H1 (cell line): Measurements from ENCODE around the gene SMARCA5. TPM values are rescaled to one million over a fixed set of nuclear protein-coding genes. Genes with fewer than 3 reads are reported as not detected.

Source experiments
- CTCF ChIA-PET: fragments of 300-600 bp; sonication (Branson Sonifier 250); formaldehyde crosslinking; loops from one replicate; lab custom pipeline; 2021; ENCODE audit not compliant: partially characterized antibody; lab: Charles Lee
- POLR2A ChIA-PET: fragments of 300-600 bp; sonication (Branson Sonifier 250); formaldehyde crosslinking; loops from one replicate; lab custom pipeline; 2021; ENCODE audit warnings: inconsistent platforms; ENCODE audit not compliant: partially characterized antibody; lab: Charles Lee
- DNase-seq, 2 experiments: peaks; one replicate each; pipeline versions ENCODE4 v3.0.0 to v3.0.0-alpha.2; 2010 to 2022; ENCODE audit warnings: low spot score in 2 of 2, low read depth in 1 of 2, mixed read lengths in 1 of 2
- FAIRE-seq: peaks from 2 replicates; lab custom pipeline; 2011; peaks lifted over from hg19 to GRCh38; lab: Jason Lieb, UNC
- H2AFZ ChIP-seq: 2 replicates; pipeline ENCODE4 v1.8.1; 2012; ENCODE audit warnings: low read length, inconsistent platforms
- H2AK5ac ChIP-seq: 2 replicates; pipeline ENCODE4 v1.6.1; 2013; ENCODE audit warnings: low read depth, low read length
- H2BK120ac ChIP-seq: replicated peaks from 2 replicates; pipeline ENCODE3; 2013; ENCODE audit warnings: low read depth, low read length, inconsistent platforms
- H2BK12ac ChIP-seq: 2 replicates; pipeline ENCODE4 v1.6.1; 2013; ENCODE audit warnings: low read depth, low read length
- H2BK15ac ChIP-seq: 2 replicates; pipeline ENCODE4 v1.6.1; 2013; ENCODE audit warnings: low read length
- H2BK20ac ChIP-seq: 2 replicates; pipeline ENCODE4 v1.6.1; 2013; ENCODE audit warnings: low read length
- H2BK5ac ChIP-seq: 2 replicates; pipeline ENCODE4 v1.6.1; 2013; ENCODE audit warnings: low read depth, low read length
- H3K14ac ChIP-seq: 2 replicates; pipeline ENCODE4 v1.6.1; 2013; ENCODE audit warnings: inconsistent platforms; ENCODE audit not compliant: insufficient read length
- H3K18ac ChIP-seq: 2 replicates; pipeline ENCODE4 v1.6.1; 2013; ENCODE audit warnings: low read length; ENCODE audit errors: extremely low read depth
- H3K23ac ChIP-seq: 2 replicates; pipeline ENCODE4 v1.6.1; 2013; ENCODE audit warnings: inconsistent platforms; ENCODE audit not compliant: insufficient read length
- H3K23me2 ChIP-seq: 2 replicates; pipeline ENCODE4 v1.6.1; 2013; ENCODE audit warnings: low read depth, low read length
- H3K27ac ChIP-seq: 2 replicates; pipeline ENCODE4 v1.6.1; 2011; ENCODE audit warnings: low read depth, low read length, inconsistent platforms
- H3K27me3 ChIP-seq, 4 experiments: replicated peaks in 1 of 4; 1 replicate in 1 of 4; 2 replicates in 3 of 4; pipeline versions ENCODE4 v1.6.1 to v1.8.1; 2011 to 2013; ENCODE audit warnings: low read length in 3 of 4, mild to moderate bottlenecking in 3 of 4, inconsistent platforms in 2 of 4, mixed read lengths in 2 of 4, moderate library complexity in 1 of 4; ENCODE audit not compliant: control insufficient read depth in 3 of 4, insufficient read depth in 3 of 4; ENCODE audit errors: extremely low read depth in 1 of 4
- H3K36me3 ChIP-seq, 4 experiments: 2 replicates each; pipeline versions ENCODE4 v1.6.1 to v1.8.1; 2011 to 2013; ENCODE audit warnings: mild to moderate bottlenecking in 4 of 4, low read length in 3 of 4, moderate library complexity in 2 of 4, control low read depth in 1 of 4, inconsistent platforms in 1 of 4; ENCODE audit not compliant: insufficient read depth in 4 of 4, control insufficient read depth in 2 of 4
- H3K4ac ChIP-seq: replicated peaks from 2 replicates; pipeline ENCODE3; 2013; ENCODE audit warnings: low read length, low read depth, mixed read lengths, inconsistent platforms; ENCODE audit not compliant: insufficient read length
- H3K4me1 ChIP-seq, 4 experiments: replicated peaks in 1 of 4; 1 replicate in 1 of 4; 2 replicates in 3 of 4; pipeline versions ENCODE4 v1.6.1 to v1.8.1; 2011 to 2013; ENCODE audit warnings: low read length in 3 of 4, inconsistent platforms in 2 of 4, mixed read lengths in 1 of 4; ENCODE audit not compliant: insufficient read depth in 4 of 4, control insufficient read depth in 3 of 4
- H3K4me2 ChIP-seq, 2 experiments: 2 replicates each; pipeline versions ENCODE4 v1.6.1 to v1.8.1; 2011 to 2013; ENCODE audit warnings: low read depth in 2 of 2, low read length in 2 of 2, control low read depth in 1 of 2, inconsistent platforms in 1 of 2, mild to moderate bottlenecking in 1 of 2; ENCODE audit not compliant: insufficient read depth in 1 of 2
- H3K4me3 ChIP-seq, 4 experiments: fragments of 200-600, 300-600 bp in 1 of 4; sonication (generic), shearing (Covaris generic), sonication (Bioruptor Twin) in 1 of 4; 2 replicates each; pipeline versions ENCODE4 v1.5.1 to v1.8.1; 2011 to 2016; ENCODE audit warnings: low read length in 4 of 4, low read depth in 3 of 4, control low read depth in 2 of 4, inconsistent platforms in 2 of 4, mild to moderate bottlenecking in 2 of 4, mixed read lengths in 1 of 4, moderate library complexity in 1 of 4; ENCODE audit not compliant: insufficient read depth in 2 of 4; ENCODE audit errors: extremely low read depth in 1 of 4
- H3K56ac ChIP-seq: replicated peaks from 2 replicates; pipeline ENCODE3; 2013; ENCODE audit warnings: low read depth, mild to moderate bottlenecking, mixed read lengths, low read length, inconsistent platforms; ENCODE audit not compliant: insufficient read length
- H3K79me1 ChIP-seq: 2 replicates; pipeline ENCODE4 v1.6.1; 2013; ENCODE audit warnings: low read depth, low read length, control low read depth
- H3K79me2 ChIP-seq, 2 experiments: 2 replicates each; pipeline versions ENCODE4 v1.6.1 to v1.8.1; 2012 to 2013; ENCODE audit warnings: low read length in 2 of 2, mild to moderate bottlenecking in 2 of 2, inconsistent platforms in 1 of 2; ENCODE audit not compliant: insufficient read depth in 2 of 2, control insufficient read depth in 1 of 2
- H3K9ac ChIP-seq, 4 experiments: replicated peaks in 1 of 4; 1 replicate in 1 of 4; 2 replicates in 3 of 4; pipeline versions ENCODE4 v1.6.1 to v1.8.1; 2011 to 2013; ENCODE audit warnings: low read depth in 3 of 4, low read length in 3 of 4, control low read depth in 2 of 4, mild to moderate bottlenecking in 2 of 4, moderate library complexity in 2 of 4, inconsistent platforms in 1 of 4; ENCODE audit errors: extremely low read depth in 1 of 4
- H3K9me3 ChIP-seq, 2 experiments: 2 replicates each; pipeline versions ENCODE4 v1.6.1 to v1.8.1; 2012 to 2013; ENCODE audit warnings: mild to moderate bottlenecking in 2 of 2, moderate library complexity in 2 of 2, control low read depth in 1 of 2, inconsistent platforms in 1 of 2, low read depth in 1 of 2, low read length in 1 of 2, mixed read lengths in 1 of 2; ENCODE audit not compliant: insufficient read depth in 2 of 2
- H4K20me1 ChIP-seq, 2 experiments: replicated peaks in 1 of 2; 2 replicates each; pipeline versions ENCODE3 to v1.8.1; 2011 to 2013; ENCODE audit warnings: inconsistent platforms in 2 of 2, low read length in 2 of 2, mild to moderate bottlenecking in 1 of 2; ENCODE audit not compliant: insufficient read depth in 2 of 2, control insufficient read depth in 1 of 2
- H4K5ac ChIP-seq: 2 replicates; pipeline ENCODE4 v1.6.1; 2013; ENCODE audit warnings: low read length, low read depth, mixed read lengths, inconsistent platforms; ENCODE audit not compliant: insufficient read length
- H4K8ac ChIP-seq: 2 replicates; pipeline ENCODE4 v1.8.0; 2013; ENCODE audit warnings: mild to moderate bottlenecking, moderate library complexity, low read length, inconsistent platforms; ENCODE audit not compliant: insufficient read depth; ENCODE audit errors: extremely low read depth
- H4K91ac ChIP-seq: replicated peaks from 2 replicates; pipeline ENCODE3; 2013; ENCODE audit warnings: low read length, mixed read lengths, inconsistent platforms; ENCODE audit not compliant: insufficient read length
- EP300 ChIP-seq, 2 experiments: IDR thresholded peaks; 1 replicate in 1 of 2; 2 replicates in 1 of 2; pipeline ENCODE4 v1.6.1; 2011 to 2012; ENCODE audit warnings: low read depth in 2 of 2, low read length in 2 of 2, mild to moderate bottlenecking in 2 of 2, borderline replicate concordance in 1 of 2, inconsistent platforms in 1 of 2, moderate library complexity in 1 of 2
- RAD21 ChIP-seq, 2 experiments: IDR thresholded peaks in 1 of 2; conservative IDR thresholded peaks in 1 of 2; 2 replicates each; pipeline ENCODE4 v1.6.1; 2011; ENCODE audit warnings: low read depth in 2 of 2, low read length in 2 of 2, improper control_type of control experiment in 1 of 2, inconsistent platforms in 1 of 2, mild to moderate bottlenecking in 1 of 2, moderate library complexity in 1 of 2
- WGBS, 2 experiments: shearing (Covaris generic) in 1 of 2; methylation state at CpG; one replicate each; pipeline versions ENCODE4 v1.1.6 to v1.1.7; 2013 to 2015; ENCODE audit warnings: low lambda C conversion rate in 2 of 2, mixed read lengths in 2 of 2, inconsistent platforms in 1 of 2, low coverage in 1 of 2, missing lambda C conversion rate in 1 of 2; ENCODE audit not compliant: insufficient replicate concordance in 2 of 2, insufficient coverage in 1 of 2, insufficient read length in 1 of 2; ENCODE audit errors: extremely low coverage in 1 of 2, missing lambda C conversion rate in 1 of 2; 5-methylcytosine and 5-hydroxymethylcytosine counted together
- polyA plus RNA-seq, 7 experiments: library from polyadenylated mRNA; depleted of rRNA in 3 of 7; stranded (reverse) in 5 of 7; unstranded in 2 of 7; fragments of >200 nt in 5 of 7; fragments of 200-250 nt in 2 of 7; gene quantifications; 1 replicate in 5 of 7; 2 replicates in 1 of 7; 4 replicates in 1 of 7; pipeline versions ENCODE4 v1.2.1 to v1.2.3, GENCODE V29; 2011 to 2013; ENCODE audit warnings: missing spikeins in 2 of 7, mixed read lengths in 2 of 7
- total RNA-seq: library from RNA; stranded (reverse); fragmentation: NEBNext Ultra II Directional; extraction: Animal tissue kit (Norgen Biotek cat#: 25700); gene quantifications from 2 replicates; pipeline ENCODE4 v1.2.1, GENCODE V29; 2021

Gene SMARCA5
- total and polyA plus RNA-seq, 2 of the 8 experiments (the other 6 are each of a cell fraction or from before 2014, with no cell fraction given) = 13.9 to 112 TPM

GRCh38 chr4:143581331-143581946, 67.9 kb downstream of the SMARCA5 start:
- Histone ChIP-seq H3K9me3 (no peaks in the 10 kb centered on the region), H3K14ac (no peak overlapping the region), H2BK5ac (no peak overlapping the region; the same call in 1 of the 2 replicates), H4K8ac (peak overlapping the region; percentile 69; the same call in 1 of the 2 replicates), H3K36me3 (no peaks in the 10 kb centered on the region), H3K18ac (no peak overlapping the region), H3K23me2 (no peaks in the 10 kb centered on the region), H3K4ac (no peak overlapping the region), H3K56ac (no peak overlapping the region), H2BK20ac (no peak overlapping the region), H3K27ac (no peak overlapping the region), H4K5ac (no peak overlapping the region), H3K27me3 (no peaks in the 10 kb centered on the region), H2BK15ac (no peak overlapping the region), H3K4me2 (no peak overlapping the region), H2AK5ac (no peak overlapping the region), H3K23ac (no peak overlapping the region), H2AFZ (peak overlapping the region; percentile 86), H3K79me1 (no peaks in the 10 kb centered on the region), H3K9ac (no peak overlapping the region), H3K4me3 (no peak overlapping the region), H4K20me1 (no peaks in the 10 kb centered on the region), H2BK12ac (no peak overlapping the region), H3K4me1 (no peaks in the 10 kb centered on the region), H3K79me2 (no peaks in the 10 kb centered on the region), H2BK120ac (no peak overlapping the region), H4K91ac (no peak overlapping the region)
- POLR2A ChIA-PET = interaction anchor here (1.7 kb wide), 1 partner anchor 22 kb away, joined by 6 read pairs; no protein-coding TSS in a partner anchor
- DNase-seq = no peak
- WGBS, 2 experiments = 92% methylated on average over 3 of the region's 3 CpGs; no CpG with 5 or more reads in 1 of the 2 experiments
- CTCF ChIA-PET = interaction anchor here (0.6 to 5.4 kb wide), 15 partner anchors 10 to 965 kb away, joined by 3 to 55 read pairs (median 3); no protein-coding TSS in a partner anchor
- no peak for FAIRE-seq
- peak; percentile 64 to 72 for TF ChIP-seq RAD21 (IDR thresholded peaks at IDR 0.05 in 1 of 2, conservative IDR thresholded peaks at IDR 0.05 in 1 of 2; ENCODE audit: low read depth in 2 of 2, low read length in 2 of 2)
- TF ChIP-seq EP300 (IDR thresholded peaks at IDR 0.05; ENCODE audit: borderline replicate concordance in 1 of 2, low read depth in 2 of 2, low read length in 2 of 2) = no peak
